Stimulated activated CD8-positive, alpha-beta memory T cell treated with anti-CD3 and anti-CD28 coated beads, Interleukin-4, amount 100 ng/mL, for 48 hours (primary cell): ENCODE data around the gene ADAT2.

Experiments used
- DNase-seq: peaks from one replicate; pipeline ENCODE4 v3.0.0-alpha.2; 2020

The ADAT2 gene

DNA sequence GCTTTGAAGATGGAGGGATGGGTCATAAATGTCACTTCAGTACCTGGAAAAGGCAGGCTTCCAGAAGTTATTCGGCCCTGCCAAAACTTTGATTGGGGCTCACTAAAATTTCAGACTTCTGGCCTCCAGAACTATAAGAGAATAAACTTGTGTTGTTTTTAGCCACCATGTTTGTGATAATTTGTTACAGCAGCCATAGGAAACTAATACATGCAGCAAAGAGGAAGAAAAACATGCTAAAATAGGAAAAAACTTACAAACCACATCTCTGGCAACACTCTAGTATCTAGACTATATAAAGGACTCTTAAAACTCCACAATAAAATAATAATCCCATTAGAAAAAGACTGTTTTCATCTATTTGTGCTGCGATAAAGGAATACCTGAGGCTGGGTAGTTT, 9.5 kb downstream of the ADAT2 start:
- no peak for DNase-seq

DNA sequence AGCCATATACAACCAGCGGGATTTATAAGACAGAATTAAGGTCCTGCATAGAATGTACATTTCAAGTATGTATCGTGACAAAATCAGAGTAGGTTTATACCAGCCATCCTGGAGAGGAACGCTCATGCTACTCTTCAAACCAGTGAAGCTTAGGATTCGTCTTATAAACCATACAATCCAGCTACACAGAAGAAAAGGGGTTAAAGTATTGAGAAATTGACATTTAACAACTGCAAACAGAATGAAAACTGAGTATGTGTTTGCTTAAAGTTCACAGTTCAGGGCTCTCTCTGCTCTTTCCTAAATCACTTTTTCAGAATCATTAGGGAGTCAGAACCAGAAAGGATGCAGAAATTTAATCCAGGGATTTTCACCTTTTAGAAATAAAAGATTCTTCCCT, 17.9 kb downstream of the ADAT2 start:
- DNase-seq = no peak

DNA sequence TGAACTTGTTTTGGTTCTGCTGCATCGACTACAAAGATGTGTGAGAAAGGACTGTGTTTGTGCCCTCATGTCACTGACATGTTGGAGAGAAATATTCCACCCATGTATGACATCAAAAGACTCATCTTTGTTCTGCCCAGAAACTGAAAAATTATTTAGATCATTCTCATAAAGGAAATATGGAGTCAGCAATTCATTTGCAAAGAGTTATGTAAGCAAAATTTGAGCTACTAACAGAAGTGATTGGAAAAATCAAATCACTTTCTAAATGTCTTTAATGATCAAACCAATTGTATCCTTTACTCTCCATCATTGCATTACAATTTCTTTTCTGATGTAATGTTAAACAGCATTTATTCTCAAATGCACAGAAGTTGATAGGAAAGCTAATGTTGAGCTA, 19.3 kb downstream of the ADAT2 start:
- no peak for DNase-seq

DNA sequence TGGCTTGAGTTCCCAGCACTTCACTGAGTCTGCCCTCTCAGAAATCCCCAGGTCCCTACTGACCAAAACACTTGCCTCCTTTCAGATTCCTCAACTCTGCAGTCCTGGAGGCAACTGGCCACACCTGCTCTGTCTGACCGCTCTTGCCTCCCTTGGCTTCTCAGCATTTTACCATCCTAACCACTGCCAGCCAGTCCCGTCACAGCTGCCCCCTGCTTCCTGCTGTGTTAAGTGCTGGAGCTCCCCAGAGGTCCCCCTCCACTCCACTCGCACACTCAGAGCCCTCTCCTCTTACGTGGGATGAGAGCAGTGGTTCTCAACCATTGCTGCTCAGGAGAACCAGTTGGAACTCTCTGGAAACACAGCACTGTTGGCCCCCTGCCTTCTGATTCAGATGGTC, 20.5 kb downstream of the ADAT2 start:
- no peak for DNase-seq

DNA sequence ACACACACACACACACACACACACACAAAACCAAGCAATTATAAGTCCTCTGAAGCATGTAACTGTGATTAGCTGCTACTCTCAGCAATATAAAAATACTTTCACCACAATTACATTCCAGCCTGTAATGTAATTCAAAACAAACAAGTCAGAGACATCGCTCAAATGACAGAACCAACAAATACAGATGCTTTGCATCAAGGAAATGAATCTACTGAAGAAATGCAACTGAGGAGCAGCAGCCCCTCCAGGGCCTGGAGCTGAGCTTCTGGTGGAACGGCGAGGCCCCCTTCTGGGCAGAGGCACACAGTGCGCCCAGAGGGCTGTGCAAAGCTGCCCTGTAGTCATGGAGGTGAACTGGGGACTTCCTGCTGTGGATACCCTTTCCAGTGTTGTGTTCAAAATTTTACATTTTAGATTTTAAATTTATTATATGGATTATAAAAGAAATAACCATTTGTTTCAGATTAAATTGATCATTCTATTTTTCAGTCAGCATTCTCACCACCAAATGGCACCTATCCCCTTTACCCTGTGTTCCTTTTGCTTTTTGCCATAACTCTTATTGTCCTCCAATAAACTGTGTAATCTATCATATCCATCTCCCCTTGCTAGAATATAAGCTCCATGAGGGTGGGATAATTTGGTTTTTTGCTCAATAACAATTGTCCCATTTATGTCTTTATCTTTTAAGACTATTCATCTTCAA, 23.2 kb downstream of the ADAT2 start:
- peak; percentile 79 for DNase-seq

DNA sequence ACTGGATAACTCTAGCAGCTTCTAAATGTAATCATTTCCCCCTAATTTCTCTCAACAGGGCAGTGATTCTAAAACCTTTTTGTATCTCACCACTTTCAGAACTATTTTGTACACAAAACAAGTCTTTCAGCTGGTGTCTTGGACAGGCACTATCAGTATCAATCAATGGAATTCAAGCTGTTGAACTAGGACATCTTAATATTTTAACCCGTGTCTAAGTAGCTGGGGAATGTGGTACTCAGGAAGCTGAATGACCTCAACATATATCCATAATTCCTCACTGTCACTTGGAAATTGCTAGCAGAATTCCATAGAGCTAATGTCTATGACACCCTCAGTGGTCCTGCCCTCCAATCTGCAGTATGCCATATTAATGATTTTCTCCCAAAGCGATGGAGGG, 24.5 kb downstream of the ADAT2 start:
- no peak for DNase-seq

DNA sequence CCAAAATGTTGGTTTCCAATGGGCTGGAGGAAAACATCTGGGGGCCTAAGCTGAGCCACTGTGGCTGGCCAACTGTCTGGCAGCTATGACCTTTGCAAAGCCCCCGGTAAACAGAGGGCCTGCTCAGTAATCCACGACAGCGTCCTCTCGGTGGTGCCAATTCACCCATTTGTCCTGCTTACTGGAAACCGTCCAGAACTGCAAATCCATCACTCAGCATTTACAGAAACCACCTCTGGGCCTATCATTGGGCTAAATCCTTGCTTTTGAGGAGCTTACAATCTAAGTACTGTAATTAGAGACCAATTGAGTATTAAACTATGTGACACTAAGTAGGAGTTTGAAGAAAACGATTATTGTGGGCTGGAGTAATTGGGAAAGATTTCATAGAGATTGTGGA, 31.0 kb downstream of the ADAT2 start:
- no peak for DNase-seq

DNA sequence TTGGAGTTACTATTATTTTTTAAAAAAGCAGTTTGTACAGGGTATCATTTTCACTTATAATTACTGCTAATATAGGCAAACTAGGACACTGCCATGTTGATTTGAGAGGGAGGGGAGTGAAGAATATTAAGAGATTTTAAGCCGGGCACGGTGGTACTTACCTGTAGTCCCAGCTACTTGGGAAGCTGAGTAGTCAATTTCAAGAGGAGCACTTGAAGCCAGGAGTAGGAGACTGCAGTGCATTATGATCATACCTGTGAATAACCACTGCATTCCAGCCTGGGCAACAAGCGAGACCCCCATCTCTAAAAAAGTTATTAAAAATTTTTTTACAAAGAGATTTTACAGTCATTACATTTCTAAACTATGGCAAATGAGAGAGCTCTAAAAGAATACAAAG, 35.7 kb downstream of the ADAT2 start:
- no peak for DNase-seq

DNA sequence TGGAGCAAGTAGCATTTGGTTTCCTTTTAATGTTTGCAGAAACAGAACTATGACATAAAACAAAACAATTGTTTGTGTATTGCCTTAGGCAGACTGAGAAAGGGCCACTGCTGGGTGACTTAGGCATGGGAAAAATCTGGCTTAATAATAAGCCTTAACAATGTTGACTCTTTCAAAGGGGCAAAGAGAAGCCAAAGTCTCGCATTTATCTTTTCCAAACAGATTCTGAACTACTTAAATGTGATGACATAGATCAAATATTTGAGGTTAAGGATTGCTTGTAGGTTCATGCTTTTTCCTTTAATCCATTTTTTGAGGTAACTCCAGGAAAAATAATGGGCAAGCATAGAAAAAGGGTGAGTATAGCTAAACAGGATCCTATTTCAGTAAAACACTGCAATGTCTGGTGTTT, 39.6 kb downstream of the ADAT2 start:
- DNase-seq = no peak

DNA sequence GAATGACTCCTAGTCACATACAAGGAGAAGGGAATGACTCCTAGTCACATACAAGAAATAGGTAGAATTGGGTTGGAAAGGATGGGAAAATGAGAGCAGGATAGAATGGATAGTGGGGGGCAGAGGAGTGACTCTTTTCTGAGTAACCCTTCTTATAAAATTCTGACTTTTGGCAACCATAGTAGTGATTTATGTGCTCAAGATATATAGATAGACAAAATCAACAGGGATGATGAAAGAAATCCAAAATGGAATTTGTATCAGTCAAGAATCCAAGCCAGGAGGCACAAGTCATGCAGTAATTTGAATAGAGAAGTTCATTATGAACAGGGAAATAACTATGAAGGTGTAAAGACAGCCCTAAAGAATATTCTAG, 41.7 kb downstream of the ADAT2 start:
- no peak for DNase-seq

DNA sequence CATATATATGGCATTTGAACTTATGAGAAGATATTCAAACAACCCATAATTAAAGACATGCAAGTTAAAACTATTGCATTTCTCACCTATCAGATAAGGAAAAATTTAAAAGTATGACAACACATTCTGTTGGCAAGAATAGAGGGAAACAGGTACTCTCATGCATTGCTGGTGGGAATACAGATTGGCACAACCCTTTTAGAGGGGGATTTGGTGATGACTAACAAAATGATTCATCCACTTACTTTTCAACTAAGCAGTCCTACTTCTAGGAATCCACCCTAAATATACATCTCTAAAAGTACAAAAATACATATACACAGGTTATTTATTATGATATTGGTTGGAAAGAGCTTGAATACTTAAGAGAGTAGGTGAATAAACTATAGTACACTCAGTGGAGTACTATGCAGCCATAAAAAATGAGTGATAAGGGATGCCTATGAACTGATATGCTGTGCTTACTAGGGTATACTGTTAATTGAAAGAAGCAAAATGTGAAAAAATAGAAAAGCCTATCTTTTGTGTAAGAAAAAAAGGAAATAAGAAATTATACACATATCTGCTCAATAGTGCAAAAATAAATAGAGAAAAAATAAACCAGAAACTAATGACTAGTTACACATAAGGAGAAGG, 42.2 kb downstream of the ADAT2 start:
- DNase-seq = no peak

DNA sequence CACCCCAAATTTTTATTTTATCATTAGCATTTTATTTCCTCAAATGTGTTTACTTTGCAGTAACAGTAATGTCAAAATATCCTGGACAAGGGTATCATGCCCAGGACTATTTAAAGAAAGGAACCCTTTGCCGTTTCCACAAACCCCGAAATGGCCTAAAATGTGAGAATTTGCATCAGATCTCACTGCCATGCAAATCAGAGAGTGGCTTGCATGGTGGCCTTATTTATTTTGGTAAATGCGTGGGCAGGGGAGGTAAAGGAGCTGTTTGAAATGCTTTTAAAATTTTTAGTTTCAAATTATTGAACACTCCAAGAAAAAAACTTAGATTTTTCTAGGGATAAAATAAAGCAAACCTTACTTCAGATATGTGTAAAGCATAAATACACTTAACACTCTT, 43.8 kb downstream of the ADAT2 start:
- no peak for DNase-seq

DNA sequence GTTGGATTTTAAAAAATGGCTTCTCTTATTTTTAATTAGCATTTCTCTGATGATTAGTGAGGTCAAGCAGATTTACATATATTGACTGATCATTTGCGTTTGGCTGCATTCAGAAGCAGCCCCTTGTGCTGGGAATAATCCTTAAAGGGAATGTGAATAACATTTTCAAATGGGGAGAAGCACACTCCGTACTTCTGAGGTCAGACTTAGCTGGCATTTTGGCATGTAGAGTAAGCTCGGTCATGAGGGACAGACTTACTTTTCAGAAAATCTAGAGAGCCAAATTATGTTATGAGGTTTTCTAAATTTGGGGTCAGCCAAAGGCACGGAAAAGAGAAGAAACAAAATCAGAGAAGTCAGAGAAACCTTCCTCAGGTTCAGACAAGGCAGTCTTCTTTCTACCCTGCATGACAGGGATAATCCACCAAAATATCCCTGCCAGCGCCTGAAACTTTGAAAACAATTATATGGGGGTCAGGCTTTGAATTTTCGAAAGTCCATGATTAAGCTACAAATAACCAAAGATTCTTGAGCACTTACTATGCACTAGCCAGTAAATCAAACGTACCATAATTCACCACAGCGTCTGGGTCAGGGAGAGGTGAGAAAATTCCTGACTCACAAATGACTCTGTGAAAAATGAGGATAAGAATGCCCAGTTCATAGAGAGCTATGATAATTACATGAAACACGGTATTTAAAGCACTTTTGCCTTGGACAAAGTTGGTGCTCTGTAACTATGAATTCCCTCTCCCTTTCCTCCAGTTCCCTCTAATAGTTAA, 44.9 kb downstream of the ADAT2 start:
- DNase-seq = no peak

DNA sequence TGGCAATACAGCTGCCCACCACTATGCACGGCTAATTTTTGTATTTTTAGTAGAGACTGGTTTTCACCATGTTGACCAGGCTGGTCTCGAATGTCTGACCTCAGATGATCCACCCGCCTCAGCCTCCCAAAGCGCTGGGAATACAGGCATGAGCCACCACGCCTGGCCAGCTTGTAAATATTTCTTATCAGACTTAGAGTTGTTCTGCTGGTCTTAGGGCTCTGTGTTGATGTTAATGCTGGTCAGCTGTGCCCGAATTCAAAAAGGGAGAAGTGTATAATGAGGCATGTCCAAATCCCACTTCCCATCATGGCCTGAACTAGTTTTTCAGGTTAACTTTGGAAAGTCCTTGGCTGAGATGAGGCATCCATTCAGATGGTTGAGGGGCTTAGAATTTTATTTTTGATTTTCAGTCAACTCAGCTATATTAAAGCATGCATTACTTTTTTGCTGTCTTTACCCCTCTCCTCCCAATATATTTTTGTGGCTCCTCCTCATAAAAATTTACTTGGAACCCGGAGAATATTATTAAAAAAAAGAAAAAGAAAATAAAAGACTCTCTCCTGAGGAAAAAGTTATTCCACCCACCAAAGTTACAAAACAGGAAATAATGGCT, 47.7 kb downstream of the ADAT2 start:
- no peak for DNase-seq

DNA sequence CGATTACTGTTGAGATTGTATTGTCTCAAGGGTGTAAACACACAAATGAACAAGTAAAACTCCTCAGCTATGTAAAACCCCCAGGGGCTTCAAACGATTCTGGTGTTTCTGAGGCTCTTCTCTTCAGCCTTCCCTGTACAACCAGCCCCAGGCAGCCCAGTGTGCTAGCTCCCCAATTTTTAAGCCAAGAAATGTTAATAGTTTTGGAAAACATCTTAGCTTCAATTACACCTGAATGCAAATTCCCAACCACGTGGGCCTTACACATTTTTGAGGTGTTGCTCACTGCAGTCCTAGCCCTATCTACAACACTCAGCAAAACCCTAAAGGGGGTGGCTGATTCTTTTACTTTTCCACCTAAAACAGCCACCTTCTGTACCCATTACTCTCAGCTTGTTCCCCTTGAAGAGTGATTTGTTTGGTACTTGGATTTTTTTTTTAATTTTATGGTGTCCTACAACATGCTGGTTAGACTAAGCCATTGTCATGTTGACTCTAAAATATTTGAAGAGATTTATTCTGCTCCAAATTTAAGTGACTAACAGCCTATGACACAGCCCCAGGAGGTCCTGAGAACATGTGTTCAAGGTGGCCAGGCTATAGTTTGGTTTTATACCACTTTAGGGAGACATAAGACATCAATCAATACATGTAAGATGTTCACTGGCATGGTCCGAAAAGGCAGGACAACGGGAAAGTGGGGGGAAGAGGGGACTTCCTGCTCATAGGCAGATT, 48.7 kb downstream of the ADAT2 start:
- no peak for DNase-seq

DNA sequence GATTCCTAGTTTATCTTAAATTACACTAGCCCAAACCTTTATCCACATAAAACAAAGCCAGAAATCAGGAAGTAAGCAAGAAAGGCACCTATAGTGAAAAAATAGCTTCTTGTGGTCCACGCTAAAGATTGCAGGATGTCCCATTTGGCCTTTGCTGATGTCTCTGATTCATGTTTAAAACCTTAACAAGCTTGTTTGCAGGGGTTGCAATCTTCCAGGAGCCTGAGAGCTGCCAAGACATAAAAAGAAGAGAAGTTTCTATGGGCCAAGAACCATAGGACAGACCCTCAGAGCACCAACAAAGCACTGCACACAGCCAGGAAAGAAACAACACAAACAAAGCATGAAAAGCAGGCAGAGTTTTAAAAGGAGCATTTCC, 49.4 kb downstream of the ADAT2 start:
- DNase-seq = no peak

DNA sequence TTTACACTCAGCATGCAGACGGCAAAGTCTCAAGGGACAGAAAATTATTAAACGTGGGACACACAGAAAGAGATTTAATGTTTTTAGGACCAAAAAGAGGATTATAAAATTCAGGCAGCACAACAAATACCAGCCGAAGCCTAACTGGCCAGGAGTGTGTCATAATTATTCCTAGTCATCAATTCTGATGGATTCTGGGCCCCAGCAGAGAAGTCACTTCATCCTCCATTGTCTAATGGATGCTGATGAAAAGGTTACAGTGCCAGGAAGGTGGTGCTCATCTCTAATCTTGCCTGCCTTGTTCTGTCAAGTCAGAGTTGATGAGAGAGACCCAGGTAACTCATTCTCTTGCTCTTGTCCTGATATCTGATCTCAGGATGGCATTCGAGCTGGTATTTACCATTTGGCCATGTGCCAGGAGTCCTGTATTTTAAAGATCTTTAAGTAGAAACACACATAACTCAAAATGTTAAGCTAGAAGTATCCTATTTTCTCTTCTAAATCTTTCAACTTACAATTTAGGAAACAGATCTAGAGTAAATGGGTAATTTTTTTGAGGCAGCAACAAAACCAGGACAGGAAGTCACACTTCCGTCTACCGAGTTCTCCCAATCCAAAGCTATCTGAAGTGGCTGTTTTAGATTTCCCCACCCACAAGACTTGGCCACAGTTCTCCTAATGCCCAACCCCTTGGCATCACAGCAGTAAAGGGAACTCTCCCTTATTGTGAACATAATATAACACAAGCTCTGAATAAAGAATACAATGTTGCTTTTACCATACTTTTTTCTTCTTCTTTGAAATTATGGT, 50.0 kb downstream of the ADAT2 start:
- no peak for DNase-seq

DNA sequence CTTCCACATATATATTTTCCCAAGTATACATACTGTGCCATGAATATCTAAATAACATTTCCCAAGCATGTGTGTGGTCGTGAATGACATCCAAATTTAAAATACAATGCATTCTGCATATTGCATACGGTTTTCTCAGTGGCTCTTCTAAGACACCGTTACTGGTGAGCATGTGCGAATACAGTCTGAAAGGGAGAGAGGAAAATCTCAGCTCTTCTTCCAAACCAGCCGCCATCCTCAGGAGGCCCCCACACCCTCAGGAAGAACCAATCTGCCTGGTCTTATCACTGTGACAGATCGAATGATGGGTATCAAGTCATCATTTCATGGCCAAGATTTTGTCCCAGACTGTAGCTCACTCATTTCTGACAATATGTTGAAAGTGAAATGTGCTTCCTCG, 50.7 kb downstream of the ADAT2 start:
- DNase-seq = no peak

DNA sequence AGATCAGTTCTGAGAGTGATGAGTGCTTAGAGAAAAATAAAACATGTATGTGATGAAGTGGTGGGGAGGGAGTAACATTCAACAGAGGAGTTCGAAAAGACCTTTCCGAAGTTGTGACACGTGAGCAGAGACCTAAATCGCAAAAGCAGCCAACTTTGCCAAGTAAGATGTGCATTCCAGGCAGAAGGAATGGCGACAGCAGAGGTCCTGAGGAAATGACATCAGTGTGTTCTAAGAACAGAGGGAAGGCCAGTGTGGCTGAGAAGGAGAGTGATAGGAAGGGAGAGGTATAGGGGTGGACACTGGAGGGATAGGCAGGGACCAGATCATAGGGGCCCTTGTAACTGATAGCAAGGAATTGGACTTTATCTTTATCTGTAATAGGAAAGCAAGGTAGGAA, 51.3 kb downstream of the ADAT2 start:
- no peak for DNase-seq

DNA sequence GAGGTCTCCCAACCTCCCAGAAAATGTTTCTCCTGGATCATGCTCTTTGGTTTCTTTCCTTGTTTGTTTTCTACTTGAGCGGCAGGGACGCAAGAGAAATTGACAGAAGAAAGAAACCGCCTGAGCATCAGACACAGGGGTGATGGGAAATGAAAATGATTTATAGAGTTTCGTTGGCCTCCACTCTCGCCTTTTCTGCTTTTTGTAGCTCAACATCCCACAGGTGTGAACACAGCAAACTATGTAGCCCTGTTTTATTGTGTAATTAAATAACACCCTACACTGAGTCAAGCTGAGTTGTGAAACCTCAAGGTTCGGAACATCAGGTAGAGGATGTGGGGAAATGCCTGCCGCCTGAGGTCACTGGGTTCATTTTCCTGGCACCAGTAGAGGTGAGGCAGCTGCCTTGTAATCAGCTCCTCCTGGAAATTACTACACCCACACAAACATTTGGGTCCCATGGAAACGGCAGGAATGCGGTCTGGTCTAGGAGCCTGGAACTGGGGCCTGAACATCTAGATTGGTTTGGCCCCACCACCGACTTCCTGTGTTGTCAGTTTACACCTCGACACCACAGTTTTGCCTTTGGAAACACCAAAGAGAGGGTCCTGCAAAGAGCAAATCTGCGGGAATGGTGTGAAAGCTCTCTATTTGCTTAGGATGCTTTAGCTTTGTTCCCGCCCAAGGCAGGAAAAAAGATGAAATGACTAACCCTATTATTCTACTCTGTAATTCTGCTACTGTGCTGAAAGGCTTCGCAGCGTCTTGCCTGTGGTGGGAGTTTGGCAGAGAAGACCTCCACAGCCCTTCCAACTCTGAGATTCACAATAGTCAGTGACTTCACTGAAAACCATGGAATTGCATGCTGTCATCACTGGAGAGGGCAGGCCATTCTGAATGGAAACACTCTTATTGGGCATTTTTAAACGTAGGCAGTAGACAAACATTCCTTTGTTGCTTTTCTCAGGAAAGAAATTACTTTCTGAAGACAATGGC, 53.0 kb downstream of the ADAT2 start:
- DNase-seq = no peak
